B cell (primary cell): ENCODE results near the gene BRSK1.

ENCODE experiments used
- CTCF ChIP-seq: fragments of 200-600 bp; IDR thresholded peaks from one replicate; pipeline ENCODE4 v1.8.0; 2022; ENCODE audit warnings: antibody characterized with exemption, mild to moderate bottlenecking
- EZH2 ChIP-seq: IDR thresholded peaks from 2 replicates; pipeline ENCODE4 v1.6.1; 2012; ENCODE audit warnings: borderline replicate concordance, low read depth, mild to moderate bottlenecking, moderate library complexity, low read length; ENCODE audit not compliant: insufficient read depth, poor library complexity, severe bottlenecking

GRCh38 chr19:55254625-55254977 lies 29.2 kb upstream of the BRSK1 start:
- TF ChIP-seq CTCF (no peak), EZH2 (no peak)
